ENCODE data around the gene SORCS2.

DNA sequence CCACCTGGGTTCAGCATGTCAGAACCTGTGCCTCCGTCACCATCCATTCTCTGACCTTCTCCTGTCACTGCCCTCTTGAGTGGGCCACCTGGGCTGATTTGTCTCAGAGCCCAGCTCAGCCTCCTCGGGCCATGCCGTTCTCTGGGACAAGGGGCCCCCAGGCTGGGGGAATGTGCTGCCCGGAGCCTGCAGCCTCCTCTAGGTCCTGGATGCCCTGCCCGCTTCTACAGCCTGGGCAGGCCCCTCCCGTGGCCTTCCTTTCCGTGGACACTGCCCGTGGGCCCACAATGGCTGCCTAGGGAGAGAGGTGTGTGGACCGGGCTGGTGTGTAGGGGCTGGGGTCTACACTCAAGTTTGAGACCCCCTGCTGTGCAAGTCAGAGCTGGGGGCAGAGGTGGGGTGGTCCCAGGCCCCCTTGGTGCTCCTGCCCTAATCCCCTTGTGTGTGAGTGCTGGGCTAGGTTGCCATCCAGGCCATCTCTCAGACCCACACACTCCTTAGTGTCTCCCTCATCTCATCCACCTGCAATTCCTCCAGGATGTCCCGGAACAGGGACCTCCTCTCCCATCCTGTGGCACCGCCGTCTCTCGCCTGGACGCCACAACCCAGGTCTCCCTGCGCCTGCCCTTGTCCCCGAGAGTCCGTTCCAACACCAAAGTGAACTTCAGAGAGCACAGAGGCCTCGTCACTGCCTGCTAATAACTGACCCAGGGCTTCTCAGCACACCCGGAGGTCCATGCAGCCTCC, 230.0 kb downstream of the SORCS2 start:
- TF ChIP-seq POLR2A (IDR thresholded peaks at IDR 0.05; ENCODE audit: low read length) (no peak), GATA1 (IDR thresholded peaks at IDR 0.05; ENCODE audit: low read depth, low read length) (no peak)
